ENCODE data around the gene CHST15. TPM values are rescaled to one million over a fixed set of nuclear protein-coding genes. Genes with fewer than 3 reads are reported as not detected.
A peak's percentile ranks its signal among the peaks of the same experiment; 100 is the strongest.

CHST15 gene
- polyA plus RNA-seq, 1 donor from 2014 or later, result 0.79 TPM

DNA sequence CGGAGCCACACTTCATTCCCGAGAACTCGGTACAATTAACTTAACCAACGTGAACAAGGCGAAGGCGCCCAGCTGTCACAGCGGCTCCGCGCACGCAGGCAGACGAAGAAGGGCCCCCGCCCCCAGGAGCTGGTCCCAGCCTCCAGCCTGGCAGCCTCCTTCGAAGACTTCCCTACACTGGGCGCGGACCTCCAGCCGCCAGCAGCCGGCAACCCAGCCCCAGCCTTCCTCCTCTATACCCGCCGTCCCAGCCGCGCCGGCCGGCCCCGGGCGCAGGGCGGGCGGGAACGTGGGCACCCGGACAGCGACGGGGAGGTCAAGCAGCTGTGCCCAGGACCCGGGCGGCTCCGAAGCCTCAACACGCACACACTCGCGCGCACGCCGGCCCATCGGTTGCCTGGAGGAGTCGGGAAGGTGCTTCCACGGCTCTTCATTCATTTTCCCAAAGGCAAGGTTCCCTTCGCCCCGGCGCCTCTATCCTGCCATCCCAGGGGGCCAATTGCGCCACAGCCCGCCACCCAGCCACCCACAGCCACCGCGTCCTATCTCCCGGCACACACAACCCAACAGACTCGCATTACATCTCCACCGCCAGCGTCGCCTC, 1.6 kb downstream of the CHST15 start:
- Histone ChIP-seq H3K36me3 (ENCODE audit: insufficient read depth, low read length) (no peaks in the 10 kb centered on the region), H3K27me3 (ENCODE audit: insufficient read depth, low read depth, low read length) (peaks cover 51% of the 10 kb centered on the region), H3K4me2 (ENCODE audit: low read length) (peak overlapping the region; percentile 52), H4K20me1 (ENCODE audit: insufficient read depth) (no peaks in the 10 kb centered on the region), H3K79me2 (replicated peaks; ENCODE audit: insufficient read depth, low read length) (no peaks in the 10 kb centered on the region), H3K27ac (ENCODE audit: low read length) (no peak overlapping the region), H3K9ac (ENCODE audit: low read length) (peak overlapping the region; percentile 52), H2AFZ (ENCODE audit: low read depth, low read length) (no peak overlapping the region), H3K4me3 (ENCODE audit: low read length) (peak overlapping the region; percentile 84), H3K9me2 (ENCODE audit: insufficient read depth, low read length) (no peaks in the 10 kb centered on the region), H3K9me3 (ENCODE audit: low read length) (no peaks in the 10 kb centered on the region), H3F3A (ENCODE audit: insufficient read depth, low read length, poor library complexity, severe bottlenecking) (no peaks in the 10 kb centered on the region)
- TF ChIP-seq, protein P1, sequence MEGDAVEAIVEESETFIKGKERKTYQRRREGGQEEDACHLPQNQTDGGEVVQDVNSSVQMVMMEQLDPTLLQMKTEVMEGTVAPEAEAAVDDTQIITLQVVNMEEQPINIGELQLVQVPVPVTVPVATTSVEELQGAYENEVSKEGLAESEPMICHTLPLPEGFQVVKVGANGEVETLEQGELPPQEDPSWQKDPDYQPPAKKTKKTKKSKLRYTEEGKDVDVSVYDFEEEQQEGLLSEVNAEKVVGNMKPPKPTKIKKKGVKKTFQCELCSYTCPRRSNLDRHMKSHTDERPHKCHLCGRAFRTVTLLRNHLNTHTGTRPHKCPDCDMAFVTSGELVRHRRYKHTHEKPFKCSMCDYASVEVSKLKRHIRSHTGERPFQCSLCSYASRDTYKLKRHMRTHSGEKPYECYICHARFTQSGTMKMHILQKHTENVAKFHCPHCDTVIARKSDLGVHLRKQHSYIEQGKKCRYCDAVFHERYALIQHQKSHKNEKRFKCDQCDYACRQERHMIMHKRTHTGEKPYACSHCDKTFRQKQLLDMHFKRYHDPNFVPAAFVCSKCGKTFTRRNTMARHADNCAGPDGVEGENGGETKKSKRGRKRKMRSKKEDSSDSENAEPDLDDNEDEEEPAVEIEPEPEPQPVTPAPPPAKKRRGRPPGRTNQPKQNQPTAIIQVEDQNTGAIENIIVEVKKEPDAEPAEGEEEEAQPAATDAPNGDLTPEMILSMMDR (IDR thresholded peaks at IDR 0.05; ENCODE audit: poor library complexity, severe bottlenecking), result no peak
- peak; percentile 9 for TF ChIP-seq SMC3 (conservative IDR thresholded peaks at IDR 0.05; ENCODE audit: poor library complexity)

DNA sequence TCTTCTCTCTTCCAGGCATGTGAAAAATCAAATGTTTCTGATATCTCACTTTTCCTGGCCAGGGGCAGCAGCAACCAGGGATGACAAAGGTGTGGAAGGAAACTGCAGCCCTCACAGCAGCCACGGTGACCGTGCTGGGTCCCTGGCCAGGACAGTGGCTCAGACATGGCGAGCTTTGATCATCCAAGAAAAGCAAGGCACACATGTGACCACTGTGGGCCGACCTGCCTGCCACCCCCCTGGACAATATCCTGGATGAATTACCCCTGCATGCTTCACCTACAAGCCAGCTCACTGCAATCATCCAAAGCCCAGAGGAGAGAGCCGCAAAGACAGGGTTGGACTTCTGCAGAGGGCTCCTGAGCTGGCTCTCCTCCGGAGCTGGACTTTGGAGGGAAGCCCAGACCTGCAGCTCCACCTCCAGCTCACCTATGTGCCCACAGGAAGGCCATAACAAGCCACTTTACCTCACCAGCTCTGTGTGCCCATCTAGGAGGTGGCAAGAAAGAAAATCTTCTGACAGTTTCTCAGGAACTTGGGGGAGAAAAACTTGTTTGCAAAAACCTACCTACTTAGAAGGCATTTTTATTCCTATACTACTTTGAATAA, 2.7 kb downstream of the CHST15 start:
- no peak overlapping the region for H3K9ac ChIP-seq (ENCODE audit: low read length)
- no peaks in the 10 kb centered on the region for H3K9me3 ChIP-seq (ENCODE audit: low read length)
- H4K20me1 ChIP-seq (ENCODE audit: insufficient read depth), result no peaks in the 10 kb centered on the region
- no peaks in the 10 kb centered on the region for H3K9me2 ChIP-seq (ENCODE audit: insufficient read depth, low read length)
- no peak overlapping the region for H3K4me3 ChIP-seq (ENCODE audit: low read length)
- no peak overlapping the region for H2AFZ ChIP-seq (ENCODE audit: low read depth, low read length)
- peaks cover 51% of the 10 kb centered on the region for H3K27me3 ChIP-seq (ENCODE audit: insufficient read depth, low read depth, low read length)
- TF ChIP-seq POLR2AphosphoS5 (IDR thresholded peaks at IDR 0.05), result no peak
- TF ChIP-seq, protein P1 (IDR thresholded peaks at IDR 0.05; ENCODE audit: poor library complexity, severe bottlenecking), result no peak
- H3K27ac ChIP-seq (ENCODE audit: low read length), result no peak overlapping the region
- H3K4me2 ChIP-seq (ENCODE audit: low read length), result no peak overlapping the region
- no peaks in the 10 kb centered on the region for H3K36me3 ChIP-seq (ENCODE audit: insufficient read depth, low read length)
- H3F3A ChIP-seq (ENCODE audit: insufficient read depth, low read length, poor library complexity, severe bottlenecking), result no peaks in the 10 kb centered on the region
- no peaks in the 10 kb centered on the region for H3K79me2 ChIP-seq (replicated peaks; ENCODE audit: insufficient read depth, low read length)

DNA sequence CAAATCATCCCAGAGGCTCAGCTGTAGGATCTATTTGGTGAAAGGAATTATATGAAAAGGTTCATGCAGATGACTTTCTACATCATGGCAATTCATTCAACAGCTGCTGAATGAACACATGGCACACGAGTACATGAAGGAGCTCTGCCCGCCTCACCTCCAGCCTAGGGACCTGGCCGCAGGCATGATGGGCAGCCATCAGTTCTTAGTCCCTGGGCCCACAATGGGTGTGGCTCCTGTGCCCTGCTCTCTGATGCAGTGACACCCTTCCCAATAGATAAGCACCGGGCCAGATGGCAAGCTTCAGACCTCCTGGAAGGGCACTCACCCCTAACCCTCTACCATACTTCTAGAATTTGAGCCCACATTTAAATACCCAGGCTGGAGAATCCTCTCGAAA, 3.5 kb downstream of the CHST15 start:
- H2AFZ ChIP-seq (ENCODE audit: low read depth, low read length), result no peak overlapping the region
- no peak overlapping the region for H3K4me2 ChIP-seq (ENCODE audit: low read length)
- no peak overlapping the region for H3K9ac ChIP-seq (ENCODE audit: low read length)
- no peaks in the 10 kb centered on the region for H3F3A ChIP-seq (ENCODE audit: insufficient read depth, low read length, poor library complexity, severe bottlenecking)
- H3K36me3 ChIP-seq (ENCODE audit: insufficient read depth, low read length), result no peaks in the 10 kb centered on the region
- H3K9me2 ChIP-seq (ENCODE audit: insufficient read depth, low read length), result no peaks in the 10 kb centered on the region
- H3K27me3 ChIP-seq (ENCODE audit: insufficient read depth, low read depth, low read length), result peaks cover 50% of the 10 kb centered on the region
- no peaks in the 10 kb centered on the region for H3K9me3 ChIP-seq (ENCODE audit: low read length)
- no peak overlapping the region for H3K4me3 ChIP-seq (ENCODE audit: low read length)
- H3K79me2 ChIP-seq (replicated peaks; ENCODE audit: insufficient read depth, low read length), result no peaks in the 10 kb centered on the region
- no peaks in the 10 kb centered on the region for H4K20me1 ChIP-seq (ENCODE audit: insufficient read depth)
- TF ChIP-seq, protein P1 (IDR thresholded peaks at IDR 0.05; ENCODE audit: poor library complexity, severe bottlenecking), result no peak
- TF ChIP-seq EZH2 (IDR thresholded peaks at IDR 0.05; ENCODE audit: borderline replicate concordance, insufficient read depth, low read length, poor library complexity, severe bottlenecking) (no peak), MXI1 (conservative IDR thresholded peaks at IDR 0.05; ENCODE audit: poor library complexity, severe bottlenecking) (no peak), SMC3 (conservative IDR thresholded peaks at IDR 0.05; ENCODE audit: poor library complexity) (no peak), RAD21 (conservative IDR thresholded peaks at IDR 0.05) (no peak), TAF1 (IDR thresholded peaks at IDR 0.05; ENCODE audit: low read depth) (no peak), EP300 (conservative IDR thresholded peaks at IDR 0.05; ENCODE audit: poor library complexity, severe bottlenecking) (no peak), REST (IDR thresholded peaks at IDR 0.05; ENCODE audit: borderline replicate concordance) (no peak), POLR2AphosphoS5 (IDR thresholded peaks at IDR 0.05) (no peak)
- no peak overlapping the region for H3K27ac ChIP-seq (ENCODE audit: low read length)
